T-cell (primary cell): ENCODE results near the gene BMF. TPM values are rescaled to one million over a fixed set of nuclear protein-coding genes. Genes with fewer than 3 reads are reported as not detected.

ENCODE experiments used
- ATAC-seq, 4 experiments: fragments of 200-7000 bp in 3 of 4; fragments of 150-1000 bp in 1 of 4; cut with Tn5 transposase; replicated peaks in 1 of 4; 1 replicate in 3 of 4; 2 replicates in 1 of 4; pipeline ENCODE4 v1.10.0; 2021; ENCODE audit warnings: moderate library complexity in 3 of 4, mild to moderate bottlenecking in 2 of 4, moderate number of reproducible peaks in 1 of 4
- CTCF ChIA-PET, 2 donors: fragments of 300-600 bp; sonication (Branson Sonifier 250); formaldehyde crosslinking; loops; one replicate each; lab custom pipeline; 2022; ENCODE audit warnings: antibody characterized with exemption in 2 of 2; lab: Charles Lee
- POLR2A ChIA-PET, 2 donors: fragments of 300-600 bp; sonication (Branson Sonifier 250); formaldehyde crosslinking; loops; one replicate each; lab custom pipeline; 2022; ENCODE audit warnings: antibody characterized with exemption in 2 of 2; lab: Charles Lee
- DNase-seq, 35 experiments: peaks; one replicate each; pipeline versions ENCODE4 v3.0.0 to v3.0.0-alpha.2; 2013 to 2023
- H3K27ac ChIP-seq: one replicate; pipeline ENCODE4 v1.5.1; 2013; ENCODE audit warnings: low read length
- H3K27me3 ChIP-seq, 2 experiments: replicated peaks in 1 of 2; 1 replicate in 1 of 2; 2 replicates in 1 of 2; pipeline versions ENCODE4 v1.6.1 to v1.7.0; 2013; ENCODE audit warnings: low read length in 1 of 2, mixed read lengths in 1 of 2; ENCODE audit not compliant: control insufficient read depth in 2 of 2, insufficient read depth in 2 of 2; ENCODE audit errors: extremely low read depth in 1 of 2
- H3K36me3 ChIP-seq, 2 donors: 1 replicate in 1 of 2; 2 replicates in 1 of 2; pipeline versions ENCODE4 v1.6.1 to v1.7.0; 2013; ENCODE audit warnings: low read length in 1 of 2; ENCODE audit not compliant: control insufficient read depth in 2 of 2, insufficient read depth in 1 of 2; ENCODE audit errors: extremely low read depth in 1 of 2
- H3K4me1 ChIP-seq, 2 experiments: 1 replicate in 1 of 2; 2 replicates in 1 of 2; pipeline versions ENCODE4 v1.6.1 to v1.7.0; 2013; ENCODE audit warnings: low read length in 2 of 2, mixed read lengths in 1 of 2; ENCODE audit not compliant: insufficient read depth in 2 of 2, control insufficient read depth in 1 of 2; ENCODE audit errors: extremely low read depth in 1 of 2
- H3K4me3 ChIP-seq, 2 donors: 1 replicate in 1 of 2; 2 replicates in 1 of 2; pipeline versions ENCODE4 v1.5.1 to v1.7.0; 2013; ENCODE audit warnings: mild to moderate bottlenecking in 2 of 2, low read length in 1 of 2, moderate library complexity in 1 of 2; ENCODE audit not compliant: control insufficient read depth in 1 of 2; ENCODE audit errors: extremely low read depth in 1 of 2
- H3K9me3 ChIP-seq: 2 replicates; pipeline ENCODE4 v1.7.0; 2013
- H3K27ac Mint-ChIP-seq, 2 donors: one replicate each; pipeline ENCODE4 v1.8.0; 2020 to 2021; ENCODE audit warnings: mild to moderate bottlenecking in 2 of 2, mixed read lengths in 2 of 2
- H3K27me3 Mint-ChIP-seq, 2 donors: one replicate each; pipeline ENCODE4 v1.8.0; 2021 to 2022; ENCODE audit warnings: mixed read lengths in 2 of 2
- H3K36me3 Mint-ChIP-seq: one replicate; pipeline ENCODE4 v1.8.0; 2021; ENCODE audit warnings: mixed read lengths
- H3K4me1 Mint-ChIP-seq, 3 donors: one replicate each; pipeline ENCODE4 v1.8.0; 2020 to 2022; ENCODE audit warnings: mixed read lengths in 3 of 3, mild to moderate bottlenecking in 1 of 3
- H3K4me3 Mint-ChIP-seq, 3 donors: one replicate each; pipeline ENCODE4 v1.8.0; 2020 to 2022; ENCODE audit warnings: mild to moderate bottlenecking in 3 of 3, mixed read lengths in 3 of 3, moderate library complexity in 3 of 3
- H3K9me3 Mint-ChIP-seq, 3 donors: one replicate each; pipeline ENCODE4 v1.8.0; 2020 to 2022; ENCODE audit warnings: mixed read lengths in 3 of 3
- WGBS: methylation state at CpG from one replicate; pipeline ENCODE4 v1.1.5; 2013; ENCODE audit warnings: missing lambda C conversion rate; ENCODE audit not compliant: insufficient coverage; 5-methylcytosine and 5-hydroxymethylcytosine counted together
- total RNA-seq, 35 experiments: library from RNA in 6 of 35; stranded (reverse) in 6 of 35; fragments of 120-200 nt in 1 of 35; gene quantifications; one replicate each; pipeline versions ENCODE4 v1.2.1 to v1.2.4 and lab custom pipeline; 2013 to 2026

The BMF gene
- total RNA-seq, 5 donors from 2014 or later (not counting 1 experiment from before 2014, with no cell fraction given): 6.6 to 46.7 (median 42.4) TPM

GRCh38 chr15:40097096-40097967 lies 11.3 kb downstream of the BMF start:
- Histone ChIP-seq H3K27me3 (no peaks in the 10 kb centered on the region), H3K9me3 (no peaks in the 10 kb centered on the region), H3K27ac (peak overlapping the region; percentile 76), H3K36me3 (no peaks in the 10 kb centered on the region), H3K4me3 (no peak overlapping the region), H3K4me1 (peaks cover 43 to 54% of the 10 kb centered on the region in 2 experiments)
- Mint-ChIP-seq H3K36me3 (peaks cover 3% of the 10 kb centered on the region), H3K27me3 (no peaks in the 10 kb centered on the region), H3K4me3 (peak overlapping the region in 1 of 3 donors; percentile 62), H3K4me1 (peaks cover 55 to 69% (median 69%) of the 10 kb centered on the region in 3 donors), H3K9me3 (no peaks in the 10 kb centered on the region), H3K27ac (peak overlapping the region; percentile 16 to 90)
- DNase-seq: no peak
- POLR2A ChIA-PET: interaction anchor here in 1 of 2 donors (0.8 kb wide), 1 partner anchor 642 kb away, joined by 3 read pairs; no protein-coding TSS in a partner anchor
- CTCF ChIA-PET: interaction anchor here (0.7 to 2.0 kb wide), 5 partner anchors 7 to 1691 kb away, joined by 3 to 10 read pairs (median 3); no protein-coding TSS in a partner anchor
- ATAC-seq: no peak
- 98% methylated on average over 10 of the region's 10 CpGs for WGBS

GRCh38 chr15:40096094-40096891 lies 12.4 kb downstream of the BMF start:
- DNase-seq (no peak), ATAC-seq (no peak)
- no peak overlapping the region for H3K27ac ChIP-seq
- H3K27me3 ChIP-seq: no peaks in the 10 kb centered on the region
- ChIA-PET CTCF (interaction anchor here (0.6 to 2.0 kb wide), 7 partner anchors 8 to 1396 kb away, joined by 3 to 10 read pairs (median 4); no protein-coding TSS in a partner anchor), POLR2A (interaction anchor here (0.6 to 0.8 kb wide), 4 partner anchors 313 to 643 kb away, joined by 3 to 7 read pairs (median 5); no protein-coding TSS in a partner anchor)
- Mint-ChIP-seq H3K9me3 (no peaks in the 10 kb centered on the region), H3K4me1 (peaks cover 50 to 63% (median 62%) of the 10 kb centered on the region in 3 donors), H3K27me3 (no peaks in the 10 kb centered on the region), H3K36me3 (peaks cover 3% of the 10 kb centered on the region), H3K4me3 (no peak overlapping the region), H3K27ac (peak overlapping the region; percentile 53 to 77)
- H3K36me3 ChIP-seq: peaks cover 0 to 2% of the 10 kb centered on the region in 2 donors
- WGBS: no CpG with 5 or more reads among the region's 8 CpGs
- no peaks in the 10 kb centered on the region for H3K9me3 ChIP-seq
- H3K4me1 ChIP-seq: peaks cover 40 to 45% of the 10 kb centered on the region in 2 experiments
- H3K4me3 ChIP-seq: no peak overlapping the region

GRCh38 chr15:40095371-40096093 lies 13.1 kb downstream of the BMF start:
- Histone ChIP-seq H3K27me3 (no peaks in the 10 kb centered on the region), H3K4me3 (no peak overlapping the region), H3K36me3 (peaks cover 0 to 3% of the 10 kb centered on the region in 2 donors), H3K9me3 (no peaks in the 10 kb centered on the region), H3K4me1 (peaks cover 33 to 37% of the 10 kb centered on the region in 2 experiments), H3K27ac (no peak overlapping the region)
- ChIA-PET POLR2A (interaction anchor here in 1 of 2 donors (0.6 kb wide), 1 partner anchor 404 kb away, joined by 7 read pairs; no protein-coding TSS in a partner anchor), CTCF (interaction anchor here in 1 of 2 donors (0.6 kb wide), 2 partner anchors 31 to 201 kb away, joined by 5 read pairs; no protein-coding TSS in a partner anchor)
- Mint-ChIP-seq H3K27ac (peak overlapping the region in 1 of 2 donors; percentile 59), H3K36me3 (no peaks in the 10 kb centered on the region), H3K27me3 (no peaks in the 10 kb centered on the region), H3K4me1 (peaks cover 43 to 55% (median 55%) of the 10 kb centered on the region in 3 donors), H3K9me3 (no peaks in the 10 kb centered on the region), H3K4me3 (no peak overlapping the region)
- WGBS: 93% methylated on average over 4 of the region's 9 CpGs
- no peak for ATAC-seq
- DNase-seq: no peak

GRCh38 chr15:40094156-40094555 lies 14.5 kb downstream of the BMF start:
- H3K27me3 ChIP-seq: peaks cover 0 to 4% of the 10 kb centered on the region in 2 experiments
- no peak for ATAC-seq
- peaks cover 37 to 42% (median 42%) of the 10 kb centered on the region in 3 donors for H3K4me1 Mint-ChIP-seq
- WGBS: 97% methylated on average over 3 of the region's 4 CpGs
- H3K4me3 Mint-ChIP-seq: no peak overlapping the region
- H3K27ac Mint-ChIP-seq: peak overlapping the region in 1 of 2 donors; percentile 28
- POLR2A ChIA-PET: no interaction called here
- H3K27ac ChIP-seq: no peak overlapping the region
- no peaks in the 10 kb centered on the region for H3K9me3 ChIP-seq
- H3K36me3 ChIP-seq: peaks cover 0 to 3% of the 10 kb centered on the region in 2 donors
- H3K9me3 Mint-ChIP-seq: no peaks in the 10 kb centered on the region
- peaks cover 23 to 25% of the 10 kb centered on the region in 2 experiments for H3K4me1 ChIP-seq
- no peak overlapping the region for H3K4me3 ChIP-seq
- no peaks in the 10 kb centered on the region for H3K27me3 Mint-ChIP-seq
- CTCF ChIA-PET: interaction anchor here in 1 of 2 donors (0.8 kb wide), 1 partner anchor 12 kb away, joined by 4 read pairs; no protein-coding TSS in a partner anchor
- no peaks in the 10 kb centered on the region for H3K36me3 Mint-ChIP-seq
- DNase-seq: no peak

- Histone ChIP-seq H3K27ac (no peak overlapping the region), H3K9me3 (no peaks in the 10 kb centered on the region), H3K27me3 (peaks cover 0 to 4% of the 10 kb centered on the region in 2 experiments), H3K4me1 (peaks cover 14 to 18% of the 10 kb centered on the region in 2 experiments), H3K4me3 (no peak overlapping the region), H3K36me3 (peaks cover 0 to 3% of the 10 kb centered on the region in 2 donors)
- Mint-ChIP-seq H3K27ac (peak overlapping the region in 1 of 2 donors; percentile 36), H3K36me3 (no peaks in the 10 kb centered on the region), H3K9me3 (no peaks in the 10 kb centered on the region), H3K4me3 (no peak overlapping the region), H3K4me1 (peaks cover 28 to 33% (median 32%) of the 10 kb centered on the region in 3 donors), H3K27me3 (peaks cover 0 to 2% of the 10 kb centered on the region in 2 donors)
- POLR2A ChIA-PET: interaction anchor here (0.5 to 0.6 kb wide), 2 partner anchors 50 to 426 kb away, joined by 3 to 4 read pairs; no protein-coding TSS in a partner anchor
- no peak for DNase-seq
- ATAC-seq: no peak
- CTCF ChIA-PET: no interaction called here
- WGBS: 79% methylated on average over 13 of the region's 20 CpGs
Observed at GRCh38 chr15:40092979-40093869, 15.5 kb downstream of the BMF start.
